Stimulated activated CD8-positive, alpha-beta memory T cell treated with anti-CD3 and anti-CD28 coated beads, Interleukin-12 subunit alpha, Interleukin-12 subunit beta, amount 100 ng/mL, for 1 hour (primary cell): Measurements from ENCODE around the gene NIP7.
A peak's percentile ranks its signal among the peaks of the same experiment; 100 is the strongest.
"Not testable (repeated sequence)": the region's sequence is repeated elsewhere in the genome, so short reads cannot be mapped to it uniquely, and the experiment has no call there.

Experiments
- DNase-seq: peaks from one replicate; pipeline ENCODE4 v3.0.0-alpha.2; 2020; ENCODE audit warnings: low read depth

NIP7 gene

GRCh38 chr16:69339289-69340094 lies at the start of gene NIP7, which contains the start of gene COG8:
TSS of gene NIP7 (plus strand) at chr16:69339772. CDS start at chr16:69339830, 58 bp downstream.
TSS of gene COG8 (minus strand) at chr16:69339564. CDS start at chr16:69339552, 12 bp downstream.
- DNase-seq, result peak; percentile 86

GRCh38 chr16:69291657-69292056 lies 47.9 kb upstream of the NIP7 start:
- not testable (repeated sequence) for DNase-seq

- DNase-seq, result no peak
Observed at GRCh38 chr16:69293401-69293800, 46.2 kb upstream of the NIP7 start.

GRCh38 chr16:69294051-69294450 lies 45.5 kb upstream of the NIP7 start:
- no peak for DNase-seq

- DNase-seq, result not testable (repeated sequence)
Observed at GRCh38 chr16:69296771-69297170, 42.8 kb upstream of the NIP7 start.

- DNase-seq, result no peak
Observed at GRCh38 chr16:69298261-69298660, 41.3 kb upstream of the NIP7 start.

- DNase-seq, result no peak
Observed at GRCh38 chr16:69301187-69301586, 38.4 kb upstream of the NIP7 start.

GRCh38 chr16:69301861-69302260 lies 37.7 kb upstream of the NIP7 start:
- DNase-seq, result no peak

- no peak for DNase-seq
Observed at GRCh38 chr16:69302301-69302700, 37.3 kb upstream of the NIP7 start.

- no peak for DNase-seq
Observed at GRCh38 chr16:69306031-69306430, 33.5 kb upstream of the NIP7 start.

- DNase-seq, result no peak
Observed at GRCh38 chr16:69307091-69307490, 32.5 kb upstream of the NIP7 start.

- no peak for DNase-seq
Observed at GRCh38 chr16:69307856-69308255, 31.7 kb upstream of the NIP7 start.

- DNase-seq, result no peak
Observed at GRCh38 chr16:69309316-69309715, 30.3 kb upstream of the NIP7 start.

- peak; percentile 94 for DNase-seq
Observed at GRCh38 chr16:69310653-69311532, 28.7 kb upstream of the NIP7 start, which contains the start of gene VPS4A. TSS of gene VPS4A (plus strand) at chr16:69311350. CDS start at chr16:69311512, 162 bp downstream.

- DNase-seq, result no peak
Observed at GRCh38 chr16:69311533-69312387, 27.8 kb upstream of the NIP7 start.

GRCh38 chr16:69313469-69313868 lies 26.1 kb upstream of the NIP7 start:
- DNase-seq, result no peak

- DNase-seq, result no peak
Observed at GRCh38 chr16:69314534-69314933, 25.0 kb upstream of the NIP7 start.

GRCh38 chr16:69315486-69316311 lies 23.9 kb upstream of the NIP7 start:
- no peak for DNase-seq

GRCh38 chr16:69316595-69317034 lies 23.0 kb upstream of the NIP7 start:
- no peak for DNase-seq

- DNase-seq, result no peak
Observed at GRCh38 chr16:69318177-69318910, 21.2 kb upstream of the NIP7 start.
